Activated B cell treated with CpG ODN at 0.5 μM for 24 hours (primary cell): Measurements from ENCODE around the gene GNAI3. TPM values are rescaled to one million over a fixed set of nuclear protein-coding genes. Genes with fewer than 3 reads are reported as not detected.
A peak's percentile ranks its signal among the peaks of the same experiment; 100 is the strongest.

Experiments used
- ATAC-seq: fragments of 200-7000 bp; cut with Tn5 transposase; one replicate; pipeline ENCODE4 v1.10.0; 2021; ENCODE audit warnings: low read depth, mild to moderate bottlenecking, moderate library complexity
- CTCF ChIA-PET: fragments of 350-600 bp; sonication (Branson Sonifier 250); formaldehyde crosslinking; loops from one replicate; lab custom pipeline; 2021; ENCODE audit warnings: antibody characterized with exemption; lab: Charles Lee
- POLR2A ChIA-PET: fragments of 350-600 bp; sonication (Branson Sonifier 250); formaldehyde crosslinking; loops from one replicate; lab custom pipeline; 2021; ENCODE audit warnings: antibody characterized with exemption; lab: Charles Lee
- DNase-seq: peaks from one replicate; pipeline ENCODE4 v3.0.0; 2022
- H3K27ac Mint-ChIP-seq: one replicate; pipeline ENCODE4 v1.8.0; 2020; ENCODE audit warnings: mixed read lengths
- H3K27me3 Mint-ChIP-seq: one replicate; pipeline ENCODE4 v1.8.0; 2021; ENCODE audit warnings: mixed read lengths
- H3K36me3 Mint-ChIP-seq: one replicate; pipeline ENCODE4 v1.8.0; 2021; ENCODE audit warnings: low read depth, mixed read lengths
- H3K4me1 Mint-ChIP-seq: one replicate; pipeline ENCODE4 v1.8.0; 2021; ENCODE audit warnings: mixed read lengths
- H3K4me3 Mint-ChIP-seq: one replicate; pipeline ENCODE4 v1.8.0; 2020; ENCODE audit warnings: mild to moderate bottlenecking, mixed read lengths
- H3K9me3 Mint-ChIP-seq: one replicate; pipeline ENCODE4 v1.8.0; 2020; ENCODE audit warnings: mixed read lengths
- intact Hi-C: fragments of 100-400 bp; cut with micrococcal nuclease; formaldehyde crosslinking; loops from one replicate; pipeline ENCODE4 v1.15.1; 2024
- total RNA-seq: library from RNA; stranded (reverse); gene quantifications from 2 replicates; pipeline ENCODE4 v1.2.3, GENCODE V29; 2022
- TF ChIP-seq, protein P1 (sequence below): fragments of 200-600 bp; IDR thresholded peaks from one replicate; pipeline ENCODE4 v1.8.0; 2022; ENCODE audit warnings: antibody characterized with exemption, mild to moderate bottlenecking

The GNAI3 gene
- 7.5 and 8.4 TPM in 2 replicates for total RNA-seq

DNA sequence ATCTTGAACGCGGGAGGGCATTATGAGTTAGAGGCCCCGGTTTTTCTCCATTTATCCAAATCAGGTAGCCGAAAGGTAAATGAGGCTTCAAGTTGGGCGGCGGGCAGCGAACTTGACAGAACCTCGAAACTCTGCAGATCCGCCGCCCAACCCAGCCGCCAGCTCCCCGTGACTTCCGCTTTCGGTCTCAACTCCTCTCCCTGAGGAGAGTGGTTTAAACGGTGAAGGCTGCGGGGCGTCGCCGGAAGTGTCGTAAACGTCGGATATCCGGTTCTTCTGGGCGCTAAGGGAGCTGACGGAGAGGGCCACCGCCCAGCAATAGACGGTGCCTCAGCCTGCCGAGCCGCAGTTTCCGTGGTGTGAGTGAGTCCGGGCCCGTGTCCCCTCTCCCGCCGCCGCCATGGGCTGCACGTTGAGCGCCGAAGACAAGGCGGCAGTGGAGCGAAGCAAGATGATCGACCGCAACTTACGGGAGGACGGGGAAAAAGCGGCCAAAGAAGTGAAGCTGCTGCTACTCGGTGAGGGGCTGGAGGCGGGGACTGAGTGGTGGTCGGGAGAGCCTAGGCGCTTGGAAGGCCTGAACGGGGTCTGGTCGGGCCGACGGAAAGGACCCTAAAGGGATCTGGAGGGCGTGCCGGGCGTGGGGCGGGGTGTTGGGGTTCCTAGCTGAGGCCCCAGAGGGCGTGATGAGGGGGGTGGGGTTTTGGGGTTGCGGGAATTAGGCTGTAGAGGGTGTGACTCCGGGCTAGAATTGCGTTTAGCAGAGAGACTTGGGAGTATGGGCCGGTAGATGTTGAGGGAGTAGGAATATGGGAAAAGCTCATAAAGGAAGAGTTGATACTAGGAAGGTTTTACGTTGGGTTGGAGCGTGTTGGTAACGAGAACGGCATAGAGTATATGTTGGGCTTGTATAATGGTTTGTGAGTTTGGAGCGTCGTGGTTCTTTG lies at the start of gene GNAI3:
GNAI3 (plus strand) TSS at position 295 of the 947 bp plus-strand sequence; CDS start at position 401, 106 bp downstream.
- ATAC-seq (peak; percentile 90), DNase-seq (peak; percentile 93)
- Mint-ChIP-seq H3K27me3 (no peaks in the 10 kb centered on the region), H3K9me3 (no peaks in the 10 kb centered on the region), H3K4me3 (peak within 1 kb of the TSS; percentile 100), H3K27ac (peak within 1 kb of the TSS; percentile 99), H3K36me3 (peaks cover 17% of the 10 kb centered on the region), H3K4me1 (peaks cover 56% of the 10 kb centered on the region)
- ChIA-PET POLR2A (interaction anchor here (0.5 to 2.7 kb wide), 35 partner anchors 10 to 1900 kb away, joined by 3 to 35 read pairs (median 5); partner anchors contain the start of genes AHCYL1, AMPD2, ATXN7L2 and CLCC1), CTCF (interaction anchor here (0.8 to 3.2 kb wide), 13 partner anchors 13 to 463 kb away, joined by 3 to 20 read pairs (median 5); partner anchors contain the start of genes AHCYL1, ATXN7L2 and GSTM1)
- intact Hi-C loops, result loop anchor here (1.0 to 5.0 kb wide), 9 partner anchors 65 to 664 kb away; partner anchors contain the start of genes AHCYL1, AMPD2, ATXN7L2 and CSF1
- TF ChIP-seq, protein P1, sequence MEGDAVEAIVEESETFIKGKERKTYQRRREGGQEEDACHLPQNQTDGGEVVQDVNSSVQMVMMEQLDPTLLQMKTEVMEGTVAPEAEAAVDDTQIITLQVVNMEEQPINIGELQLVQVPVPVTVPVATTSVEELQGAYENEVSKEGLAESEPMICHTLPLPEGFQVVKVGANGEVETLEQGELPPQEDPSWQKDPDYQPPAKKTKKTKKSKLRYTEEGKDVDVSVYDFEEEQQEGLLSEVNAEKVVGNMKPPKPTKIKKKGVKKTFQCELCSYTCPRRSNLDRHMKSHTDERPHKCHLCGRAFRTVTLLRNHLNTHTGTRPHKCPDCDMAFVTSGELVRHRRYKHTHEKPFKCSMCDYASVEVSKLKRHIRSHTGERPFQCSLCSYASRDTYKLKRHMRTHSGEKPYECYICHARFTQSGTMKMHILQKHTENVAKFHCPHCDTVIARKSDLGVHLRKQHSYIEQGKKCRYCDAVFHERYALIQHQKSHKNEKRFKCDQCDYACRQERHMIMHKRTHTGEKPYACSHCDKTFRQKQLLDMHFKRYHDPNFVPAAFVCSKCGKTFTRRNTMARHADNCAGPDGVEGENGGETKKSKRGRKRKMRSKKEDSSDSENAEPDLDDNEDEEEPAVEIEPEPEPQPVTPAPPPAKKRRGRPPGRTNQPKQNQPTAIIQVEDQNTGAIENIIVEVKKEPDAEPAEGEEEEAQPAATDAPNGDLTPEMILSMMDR, result no peak

DNA sequence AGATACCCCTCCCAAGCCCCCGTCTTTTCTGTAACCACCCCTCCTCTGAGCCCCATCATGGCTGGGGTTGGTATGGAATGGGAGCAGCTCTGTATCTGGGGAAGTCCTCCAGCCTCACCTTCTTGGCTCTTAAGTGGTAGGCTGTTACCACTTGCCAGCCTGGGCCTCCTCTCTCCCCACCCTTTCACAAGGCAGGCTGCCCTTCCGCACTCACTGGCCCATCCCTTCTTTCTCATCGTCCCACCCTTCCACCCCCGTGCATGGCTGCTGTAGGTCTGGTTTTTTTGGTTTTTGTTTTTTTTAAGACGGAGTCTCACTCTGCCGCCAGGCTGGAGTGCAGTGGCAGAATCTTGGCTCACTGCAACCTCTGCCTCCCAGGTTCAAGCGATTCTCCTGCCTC lies 49.3 kb upstream of the GNAI3 start:
- H3K4me3 Mint-ChIP-seq, result no peak overlapping the region
- TF ChIP-seq, protein P1, result no peak
- POLR2A ChIA-PET, result no interaction called here
- DNase-seq (no peak), ATAC-seq (no peak)
- H3K9me3 Mint-ChIP-seq, result no peaks in the 10 kb centered on the region
- H3K4me1 Mint-ChIP-seq, result peaks cover 55% of the 10 kb centered on the region
- no peak overlapping the region for H3K27ac Mint-ChIP-seq
- intact Hi-C loops, result no loop called here
- peaks cover 53% of the 10 kb centered on the region for H3K36me3 Mint-ChIP-seq
- CTCF ChIA-PET, result interaction anchor here (1.0 to 23.7 kb wide), 4 partner anchors 14 to 141 kb away, joined by 4 to 375 read pairs (median 6); no protein-coding TSS in a partner anchor
- H3K27me3 Mint-ChIP-seq, result no peaks in the 10 kb centered on the region

DNA sequence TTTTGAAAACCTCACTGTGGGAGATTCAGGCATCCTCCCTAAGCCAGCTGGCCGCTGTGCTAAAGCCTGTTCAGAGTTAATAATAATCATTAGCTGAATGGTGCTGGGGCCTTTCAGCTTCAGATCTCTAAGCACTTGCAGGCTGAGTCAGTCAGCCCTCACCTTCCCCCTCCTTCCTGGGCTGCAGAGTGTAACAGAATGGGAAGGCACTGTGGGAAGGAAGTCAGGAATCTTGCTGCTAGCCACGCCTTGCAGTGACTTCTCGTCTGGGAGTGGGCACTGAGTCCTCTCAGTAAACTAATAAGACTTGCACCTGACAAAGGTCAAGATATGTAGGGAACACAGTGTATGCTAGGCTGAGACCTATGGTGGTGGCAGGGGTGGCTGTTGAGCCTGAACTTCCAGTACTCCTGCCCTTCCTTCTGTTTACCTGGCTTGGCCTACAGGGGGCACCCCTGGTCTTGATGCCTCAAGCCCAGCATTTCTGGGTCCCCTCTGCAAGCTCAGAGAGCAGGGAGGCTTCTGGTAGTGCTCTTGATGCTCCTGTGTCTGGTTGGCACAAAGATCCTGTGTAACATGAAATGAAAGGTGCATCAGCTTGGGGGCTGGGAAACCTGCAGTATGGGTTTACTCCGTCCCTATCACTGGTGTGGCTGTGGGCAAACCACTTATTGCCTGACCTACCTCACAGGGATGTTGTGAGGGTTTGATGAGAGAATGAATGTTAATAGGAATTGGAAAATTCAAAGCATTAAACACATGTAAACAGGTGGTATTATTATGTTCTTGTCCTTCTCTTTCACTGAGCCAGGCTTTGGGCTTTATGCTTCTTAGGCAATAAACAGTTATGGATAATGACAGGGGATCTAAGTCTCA lies 48.5 kb upstream of the GNAI3 start:
- no peak overlapping the region for H3K4me3 Mint-ChIP-seq

DNA sequence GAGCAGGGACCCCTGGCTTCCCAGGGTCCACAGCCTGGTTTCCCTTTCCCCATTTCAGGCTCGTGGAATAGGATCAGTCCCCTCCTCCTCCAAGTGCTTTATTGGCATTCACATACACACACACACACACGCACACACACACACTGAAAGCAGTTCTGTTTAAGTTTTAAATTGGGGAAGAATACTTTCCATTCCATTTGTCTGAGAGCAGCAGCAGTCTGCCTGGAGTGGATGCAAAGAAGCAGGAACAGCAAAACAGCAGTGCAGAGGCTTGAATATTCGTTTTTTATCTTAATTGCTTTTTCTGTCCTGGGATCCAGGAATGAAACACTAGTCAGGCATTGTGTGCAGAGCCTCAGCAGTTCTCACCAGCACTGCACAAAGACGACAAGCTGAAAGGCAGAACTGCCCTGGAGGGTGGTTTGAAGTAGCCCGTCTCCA lies 47.5 kb upstream of the GNAI3 start:
- ATAC-seq (no peak), DNase-seq (no peak)
- Mint-ChIP-seq H3K36me3 (peaks cover 46% of the 10 kb centered on the region), H3K27ac (no peak overlapping the region), H3K4me1 (peaks cover 37% of the 10 kb centered on the region), H3K27me3 (no peaks in the 10 kb centered on the region), H3K9me3 (no peaks in the 10 kb centered on the region), H3K4me3 (no peak overlapping the region)
- TF ChIP-seq, protein P1, result no peak
- ChIA-PET POLR2A (no interaction called here), CTCF (interaction anchor here (1.7 to 23.7 kb wide), 3 partner anchors 9 to 30 kb away, joined by 4 to 375 read pairs (median 8); partner anchors contain the start of gene AMIGO1)
- intact Hi-C loops, result no loop called here

More for the DNA sequence above, 48.5 kb upstream of the GNAI3 start:
- peaks cover 50% of the 10 kb centered on the region for H3K36me3 Mint-ChIP-seq
- ATAC-seq (peak; percentile 52), DNase-seq (no peak)
- ChIA-PET CTCF (interaction anchor here (1.2 to 23.7 kb wide), 4 partner anchors 9 to 31 kb away, joined by 4 to 375 read pairs (median 7); partner anchors contain the start of gene AMIGO1), POLR2A (no interaction called here)
- intact Hi-C loops, result no loop called here
- TF ChIP-seq, protein P1, result no peak
- peaks cover 47% of the 10 kb centered on the region for H3K4me1 Mint-ChIP-seq
- no peaks in the 10 kb centered on the region for H3K27me3 Mint-ChIP-seq
- no peak overlapping the region for H3K27ac Mint-ChIP-seq
- no peaks in the 10 kb centered on the region for H3K9me3 Mint-ChIP-seq
